HG03575 (cell line): ENCODE measurements around the gene KRT28.
"Not testable (repeated sequence)": the region's sequence is repeated elsewhere in the genome, so short reads cannot be mapped to it uniquely, and the experiment has no call there.

Experiments
- ATAC-seq: cut with Tn5 transposase; IDR thresholded peaks from one replicate; pipeline ENCODE4 v1.9.1; 2021; ENCODE audit not compliant: unreplicated experiment, insufficient number of reproducible peaks, low FRiP score; ENCODE audit errors: extremely low read depth

KRT28 gene

GRCh38 chr17:40819528-40820125 is 19.9 kb upstream of the KRT28 start:
- no peak for ATAC-seq

- ATAC-seq = no peak
Measured at GRCh38 chr17:40818733-40819527, 19.2 kb upstream of the KRT28 start.

- no peak for ATAC-seq
Measured at GRCh38 chr17:40818343-40818732, 18.6 kb upstream of the KRT28 start.

GRCh38 chr17:40817103-40817682 is 17.4 kb upstream of the KRT28 start:
- no peak for ATAC-seq

GRCh38 chr17:40816569-40816968 is 16.8 kb upstream of the KRT28 start:
- ATAC-seq = no peak

GRCh38 chr17:40815381-40815780 is 15.6 kb upstream of the KRT28 start:
- ATAC-seq = no peak

- not testable (repeated sequence) for ATAC-seq
Measured at GRCh38 chr17:40814657-40815056, 14.9 kb upstream of the KRT28 start.

GRCh38 chr17:40813804-40814203 is 14.0 kb upstream of the KRT28 start:
- ATAC-seq = no peak

- ATAC-seq = no peak
Measured at GRCh38 chr17:40812639-40813038, 12.9 kb upstream of the KRT28 start.

- ATAC-seq = no peak
Measured at GRCh38 chr17:40810494-40810893, 10.7 kb upstream of the KRT28 start.

GRCh38 chr17:40809721-40810421 is 10.1 kb upstream of the KRT28 start:
- no peak for ATAC-seq

- ATAC-seq = no peak
Measured at GRCh38 chr17:40806131-40806530, 6.4 kb upstream of the KRT28 start.

GRCh38 chr17:40803617-40804082 is 3.9 kb upstream of the KRT28 start:
- no peak for ATAC-seq

GRCh38 chr17:40801157-40801556 is 1.4 kb upstream of the KRT28 start:
- no peak for ATAC-seq

- no peak for ATAC-seq
Measured at GRCh38 chr17:40800381-40800780, 622 bp upstream of the KRT28 start.

- no peak for ATAC-seq
Measured at GRCh38 chr17:40796846-40797245, 2.9 kb downstream of the KRT28 start.

- ATAC-seq = no peak
Measured at GRCh38 chr17:40795019-40795667, 4.6 kb downstream of the KRT28 start.

- no peak for ATAC-seq
Measured at GRCh38 chr17:40794466-40794865, 5.3 kb downstream of the KRT28 start.

GRCh38 chr17:40793832-40794231 is 5.9 kb downstream of the KRT28 start:
- no peak for ATAC-seq
